K562 (cell line): ENCODE results near the gene TUBA1A.

Source experiments
- FOSL1 ChIP-seq: fragments of 200-800 bp; sonication (Bioruptor generic); conservative IDR thresholded peaks from 2 replicates; pipeline ENCODE4 v1.6.1; 2016; ENCODE audit warnings: missing genetic modification characterization, missing compliant biosample characterization
- HDAC2 ChIP-seq: fragments of 450-650 bp; IDR thresholded peaks from 2 replicates; pipeline ENCODE4 v1.6.1; 2016; ENCODE audit warnings: mild to moderate bottlenecking
- HNRNPH1 ChIP-seq: fragments of 200-400 bp; formaldehyde crosslinking; optimal IDR thresholded peaks from 2 replicates; pipeline ENCODE3; 2017; ENCODE audit warnings: low read depth, mild to moderate bottlenecking, low read length, moderate library complexity
- KDM2B ChIP-seq: fragments of 250-450 bp; sonication (Bioruptor Pico); IDR thresholded peaks from 2 replicates; pipeline ENCODE4 v1.8.0; 2021; ENCODE audit warnings: mild to moderate bottlenecking, moderate library complexity
- MAFK ChIP-seq: IDR thresholded peaks from 2 replicates; pipeline ENCODE4 v1.6.1; 2011; ENCODE audit warnings: low read length, improper control_type of control experiment
- SMAD3 ChIP-seq: fragments of 450-650 bp; formaldehyde crosslinking; conservative IDR thresholded peaks from 2 replicates; pipeline ENCODE4 v1.4.0; 2020; ENCODE audit warnings: mild to moderate bottlenecking
- TF ChIP-seq, protein P1 (sequence below): sonication (generic); formaldehyde crosslinking; IDR thresholded peaks from 2 replicates; pipeline ENCODE4 v1.8.0; 2022; ENCODE audit warnings: missing genetic modification reagents, mild to moderate bottlenecking, borderline replicate concordance
- TF ChIP-seq, protein P2 (sequence below), 3 experiments: IDR thresholded peaks in 2 of 3; conservative IDR thresholded peaks in 1 of 3; 2 replicates each; pipeline ENCODE4 v1.5.1; 2011 to 2012; ENCODE audit warnings: low read length in 3 of 3, mild to moderate bottlenecking in 3 of 3, control low read depth in 2 of 3, improper control_type of control experiment in 1 of 3, inconsistent platforms in 1 of 3, low read depth in 1 of 3, mixed read lengths in 1 of 3, moderate library complexity in 1 of 3; ENCODE audit not compliant: insufficient read depth in 2 of 3

DNA sequence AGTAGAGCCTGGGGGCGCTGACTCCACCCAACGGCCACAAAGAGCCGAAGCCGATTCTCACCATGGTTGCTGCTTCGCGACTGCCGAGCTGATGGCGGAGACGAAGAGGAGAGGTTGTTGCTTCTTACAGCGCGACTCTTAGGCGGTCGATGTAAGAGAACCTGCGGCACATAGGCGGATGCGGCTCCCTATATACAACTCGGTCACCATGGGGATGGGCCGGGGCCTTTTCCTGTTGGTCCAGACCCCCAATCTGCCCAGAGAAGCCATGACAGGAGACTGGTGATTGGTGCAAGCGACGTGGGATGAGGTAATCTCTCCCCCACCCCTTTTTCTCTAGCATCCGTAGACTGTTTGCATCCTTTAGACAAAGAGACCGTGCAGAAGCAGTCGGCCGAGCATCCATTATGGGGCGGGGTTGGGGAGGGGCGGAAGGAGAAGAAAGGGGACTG lies at the start of gene TUBA1A:
- TF ChIP-seq HDAC2 = 0 out of 2 replicates have a peak, but pooled peaks have one; percentile 27
- no peak for TF ChIP-seq KDM2B
- no peak for TF ChIP-seq MAFK
- TF ChIP-seq FOSL1 (tag) = no peak
- TF ChIP-seq, protein P1, sequence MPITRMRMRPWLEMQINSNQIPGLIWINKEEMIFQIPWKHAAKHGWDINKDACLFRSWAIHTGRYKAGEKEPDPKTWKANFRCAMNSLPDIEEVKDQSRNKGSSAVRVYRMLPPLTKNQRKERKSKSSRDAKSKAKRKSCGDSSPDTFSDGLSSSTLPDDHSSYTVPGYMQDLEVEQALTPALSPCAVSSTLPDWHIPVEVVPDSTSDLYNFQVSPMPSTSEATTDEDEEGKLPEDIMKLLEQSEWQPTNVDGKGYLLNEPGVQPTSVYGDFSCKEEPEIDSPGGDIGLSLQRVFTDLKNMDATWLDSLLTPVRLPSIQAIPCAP (CRISPR knock-in tag) = no peak
- no peak for TF ChIP-seq HNRNPH1
- TF ChIP-seq, protein P2, sequence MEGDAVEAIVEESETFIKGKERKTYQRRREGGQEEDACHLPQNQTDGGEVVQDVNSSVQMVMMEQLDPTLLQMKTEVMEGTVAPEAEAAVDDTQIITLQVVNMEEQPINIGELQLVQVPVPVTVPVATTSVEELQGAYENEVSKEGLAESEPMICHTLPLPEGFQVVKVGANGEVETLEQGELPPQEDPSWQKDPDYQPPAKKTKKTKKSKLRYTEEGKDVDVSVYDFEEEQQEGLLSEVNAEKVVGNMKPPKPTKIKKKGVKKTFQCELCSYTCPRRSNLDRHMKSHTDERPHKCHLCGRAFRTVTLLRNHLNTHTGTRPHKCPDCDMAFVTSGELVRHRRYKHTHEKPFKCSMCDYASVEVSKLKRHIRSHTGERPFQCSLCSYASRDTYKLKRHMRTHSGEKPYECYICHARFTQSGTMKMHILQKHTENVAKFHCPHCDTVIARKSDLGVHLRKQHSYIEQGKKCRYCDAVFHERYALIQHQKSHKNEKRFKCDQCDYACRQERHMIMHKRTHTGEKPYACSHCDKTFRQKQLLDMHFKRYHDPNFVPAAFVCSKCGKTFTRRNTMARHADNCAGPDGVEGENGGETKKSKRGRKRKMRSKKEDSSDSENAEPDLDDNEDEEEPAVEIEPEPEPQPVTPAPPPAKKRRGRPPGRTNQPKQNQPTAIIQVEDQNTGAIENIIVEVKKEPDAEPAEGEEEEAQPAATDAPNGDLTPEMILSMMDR (IDR thresholded peaks at IDR 0.05 in 2 of 3, conservative IDR thresholded peaks at IDR 0.05 in 1 of 3; ENCODE audit: insufficient read depth in 2 of 3, low read depth in 1 of 3, low read length in 3 of 3) = peak in 1 of 3 experiments; percentile 20; a peak in 1 of 6 replicates
- no peak for TF ChIP-seq SMAD3 (CRISPR knock-in tag)
